ENCODE results near the gene PRR5. TPM values are rescaled to one million over a fixed set of nuclear protein-coding genes. Genes with fewer than 3 reads are reported as not detected.

Gene PRR5
- total and polyA plus RNA-seq, 2 experiments from 2014 or later, result 15.3 to 31.4 TPM

GRCh38 chr22:44743247-44743646 lies 41.2 kb downstream of the PRR5 start (continued):
- TF ChIP-seq ZNF114 (CRISPR knock-in tag; IDR thresholded peaks at IDR 0.05), result no peak
- no peak for TF ChIP-seq CREB1 (CRISPR knock-in tag; IDR thresholded peaks at IDR 0.05; ENCODE audit: low read depth)
- TF ChIP-seq EZH2phosphoT487 (IDR thresholded peaks at IDR 0.05; ENCODE audit: unreplicated experiment), result no peak
- TF ChIP-seq JUNB (IDR thresholded peaks at IDR 0.05; ENCODE audit: unreplicated experiment), result no peak
- TF ChIP-seq NANOG (IDR thresholded peaks at IDR 0.05; ENCODE audit: borderline replicate concordance), result no peak
- TF ChIP-seq STAT1 (IDR thresholded peaks at IDR 0.05; ENCODE audit: unreplicated experiment), result no peak
- no peak for TF ChIP-seq ZNF331 (CRISPR knock-in tag; IDR thresholded peaks at IDR 0.05; ENCODE audit: low read depth)
- TF ChIP-seq REST (IDR thresholded peaks at IDR 0.05; ENCODE audit: unreplicated experiment), result no peak
- TF ChIP-seq, protein P1, sequence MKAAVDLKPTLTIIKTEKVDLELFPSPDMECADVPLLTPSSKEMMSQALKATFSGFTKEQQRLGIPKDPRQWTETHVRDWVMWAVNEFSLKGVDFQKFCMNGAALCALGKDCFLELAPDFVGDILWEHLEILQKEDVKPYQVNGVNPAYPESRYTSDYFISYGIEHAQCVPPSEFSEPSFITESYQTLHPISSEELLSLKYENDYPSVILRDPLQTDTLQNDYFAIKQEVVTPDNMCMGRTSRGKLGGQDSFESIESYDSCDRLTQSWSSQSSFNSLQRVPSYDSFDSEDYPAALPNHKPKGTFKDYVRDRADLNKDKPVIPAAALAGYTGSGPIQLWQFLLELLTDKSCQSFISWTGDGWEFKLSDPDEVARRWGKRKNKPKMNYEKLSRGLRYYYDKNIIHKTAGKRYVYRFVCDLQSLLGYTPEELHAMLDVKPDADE (IDR thresholded peaks at IDR 0.05), result no peak
- TF ChIP-seq, protein P2, sequence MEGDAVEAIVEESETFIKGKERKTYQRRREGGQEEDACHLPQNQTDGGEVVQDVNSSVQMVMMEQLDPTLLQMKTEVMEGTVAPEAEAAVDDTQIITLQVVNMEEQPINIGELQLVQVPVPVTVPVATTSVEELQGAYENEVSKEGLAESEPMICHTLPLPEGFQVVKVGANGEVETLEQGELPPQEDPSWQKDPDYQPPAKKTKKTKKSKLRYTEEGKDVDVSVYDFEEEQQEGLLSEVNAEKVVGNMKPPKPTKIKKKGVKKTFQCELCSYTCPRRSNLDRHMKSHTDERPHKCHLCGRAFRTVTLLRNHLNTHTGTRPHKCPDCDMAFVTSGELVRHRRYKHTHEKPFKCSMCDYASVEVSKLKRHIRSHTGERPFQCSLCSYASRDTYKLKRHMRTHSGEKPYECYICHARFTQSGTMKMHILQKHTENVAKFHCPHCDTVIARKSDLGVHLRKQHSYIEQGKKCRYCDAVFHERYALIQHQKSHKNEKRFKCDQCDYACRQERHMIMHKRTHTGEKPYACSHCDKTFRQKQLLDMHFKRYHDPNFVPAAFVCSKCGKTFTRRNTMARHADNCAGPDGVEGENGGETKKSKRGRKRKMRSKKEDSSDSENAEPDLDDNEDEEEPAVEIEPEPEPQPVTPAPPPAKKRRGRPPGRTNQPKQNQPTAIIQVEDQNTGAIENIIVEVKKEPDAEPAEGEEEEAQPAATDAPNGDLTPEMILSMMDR (conservative IDR thresholded peaks at IDR 0.05; ENCODE audit: low read depth in 2 of 2), result no peak

GRCh38 chr22:44743804-44744211 lies 41.8 kb downstream of the PRR5 start:
- Histone ChIP-seq H3K27ac (ENCODE audit: low read depth) (no peak overlapping the region), H3K27me3 (ENCODE audit: insufficient read depth) (no peaks in the 10 kb centered on the region), H4K20me1 (replicated peaks; ENCODE audit: insufficient read depth) (no peaks in the 10 kb centered on the region), H3K9me2 (ENCODE audit: insufficient read depth) (peaks cover 4% of the 10 kb centered on the region; the same call in 1 of the 2 replicates), H3K79me2 (replicated peaks; ENCODE audit: insufficient read depth) (no peaks in the 10 kb centered on the region), H3K4me3 (no peak overlapping the region), H3F3A (replicated peaks; ENCODE audit: low read depth) (no peaks in the 10 kb centered on the region), H3K4me2 (no peak overlapping the region), H3K4me1 (ENCODE audit: insufficient read depth) (peaks cover 20% of the 10 kb centered on the region), H2AFZ (no peak overlapping the region), H3K36me3 (ENCODE audit: insufficient read depth) (no peaks in the 10 kb centered on the region)
- no peaks in the 10 kb centered on the region for H3K9me3 Mint-ChIP-seq
- H3K4me1 Mint-ChIP-seq, result peaks cover 17% of the 10 kb centered on the region
- H3K4me3 Mint-ChIP-seq, result no peak overlapping the region
- no peak overlapping the region for H3K27ac Mint-ChIP-seq
- ATAC-seq, result no peak
- H3K27me3 Mint-ChIP-seq (ENCODE audit: insufficient read depth, low read depth, poor library complexity), result peaks cover 13% of the 10 kb centered on the region
- H3K36me3 Mint-ChIP-seq (ENCODE audit: low read depth), result no peaks in the 10 kb centered on the region
- no peak for DNase-seq (ENCODE audit: low spot score)
- TF ChIP-seq ZNF114 (CRISPR knock-in tag; IDR thresholded peaks at IDR 0.05) (no peak), CREB1 (CRISPR knock-in tag; IDR thresholded peaks at IDR 0.05; ENCODE audit: low read depth) (no peak), ZNF331 (CRISPR knock-in tag; IDR thresholded peaks at IDR 0.05; ENCODE audit: low read depth) (no peak), EZH2 (IDR thresholded peaks at IDR 0.05; ENCODE audit: low read depth, unreplicated experiment) (no peak)
- TF ChIP-seq, protein P1 (IDR thresholded peaks at IDR 0.05), result no peak

Measured in GM23338 (cell line).